ENCODE measurements around the gene AFF3. TPM values are rescaled to one million over a fixed set of nuclear protein-coding genes. Genes with fewer than 3 reads are reported as not detected.

The AFF3 gene
- total and polyA plus RNA-seq, 2 of the 4 experiments (the other 2 are of a cell fraction) = 12.9 to 14.3 TPM

- POLR2A ChIA-PET (ENCODE audit: unreplicated experiment) = no interaction called here
- peaks cover 3% of the 10 kb centered on the region for H3K36me3 ChIP-seq (ENCODE audit: control insufficient read depth, insufficient read depth, low read length)
- H3K9ac ChIP-seq (ENCODE audit: low read depth, low read length) = no peak overlapping the region
- H4K5ac ChIP-seq (ENCODE audit: low read depth, low read length) = peak overlapping the region; percentile 18; the same call in 1 of the 2 replicates
- 0 out of 3 replicates have a peak overlapping the region, but pooled peaks have one; percentile 16 for H2BK15ac ChIP-seq (ENCODE audit: low read depth, low read length)
- H3K23ac ChIP-seq (ENCODE audit: low read depth, low read length) = 0 out of 2 replicates have a peak overlapping the region, but pooled peaks have one; percentile 27
- no peak overlapping the region; the same call in 1 of the 2 replicates for H2BK120ac ChIP-seq (ENCODE audit: low read depth, low read length)
- H3K9me3 ChIP-seq (ENCODE audit: control insufficient read depth, insufficient read depth, low read length) = peaks cover 6% of the 10 kb centered on the region
- no peaks in the 10 kb centered on the region for H3K9me1 ChIP-seq (ENCODE audit: insufficient read depth, low read length)
- H4K91ac ChIP-seq (ENCODE audit: insufficient read depth, low read depth, low read length) = no peak overlapping the region
- CTCF ChIA-PET = interaction anchor here (0.5 kb wide), 1 partner anchor 57 kb away, joined by 4 read pairs; no protein-coding TSS in a partner anchor
- in situ Hi-C loops (cut with MboI; ENCODE audit: low sequenced_read_pairs) = no loop called here
- 0 out of 4 replicates have a peak overlapping the region, but pooled peaks of 1 of the 2 experiments have one; percentile 50 for H4K8ac ChIP-seq (ENCODE audit: low read depth in 2 of 2, low read length in 2 of 2)
- ATAC-seq (ENCODE audit: low read depth) = peak; percentile 51
- no peak overlapping the region for H2AFZ ChIP-seq (replicated peaks; ENCODE audit: low read length, poor library complexity)
- no peak overlapping the region for H2AK9ac ChIP-seq (replicated peaks; ENCODE audit: low read depth, low read length, poor library complexity)
- no peak overlapping the region for H3K56ac ChIP-seq (ENCODE audit: extremely low read depth, insufficient read depth, low read length)
- peak overlapping the region; percentile 25; the same call in 1 of the 2 replicates for H2BK20ac ChIP-seq (ENCODE audit: low read depth, low read length)
- H3K27me3 ChIP-seq (ENCODE audit: control insufficient read depth, insufficient read depth, low read length) = no peaks in the 10 kb centered on the region
- peak overlapping the region; percentile 55 for H3K4ac ChIP-seq (ENCODE audit: low read depth, low read length)
- 0 out of 2 replicates have a peak overlapping the region, but pooled peaks have one; percentile 58 for H3K14ac ChIP-seq (replicated peaks; ENCODE audit: low read depth, low read length)
- peak; percentile 20 for DNase-seq
- intact Hi-C loops (cut with micrococcal nuclease) = no loop called here
- H4K20me1 ChIP-seq (ENCODE audit: insufficient read depth, low read length) = no peaks in the 10 kb centered on the region
- peaks cover 11 to 34% of the 10 kb centered on the region in 2 experiments; a peak in 3 of 4 replicates for H3K79me1 ChIP-seq (ENCODE audit: low read depth in 1 of 2, low read length in 2 of 2)
- WGBS, 2 experiments (ENCODE audit: extremely low coverage in 2 of 2, insufficient read length in 1 of 2) = 90% methylated on average over 2 of the region's 8 CpGs; no CpG with 5 or more reads in 1 of the 2 experiments
- H3K4me3 ChIP-seq (ENCODE audit: insufficient read depth, low read depth, low read length) = no peak overlapping the region
- BruUV-seq (replicated peaks) = no TSS peak
- peaks cover 11% of the 10 kb centered on the region for H3K4me1 ChIP-seq (ENCODE audit: control insufficient read depth, insufficient read depth, low read length)
- dilution Hi-C loops (cut with HindIII; ENCODE audit: low sequenced_read_pairs, unreplicated experiment) = no loop called here
- H3K27ac ChIP-seq (ENCODE audit: insufficient read depth, low read length) = no peak overlapping the region
- H3K18ac ChIP-seq (ENCODE audit: low read depth, low read length) = peak overlapping the region; percentile 0; the same call in 1 of the 2 replicates
- TF ChIP-seq SMC3 (IDR thresholded peaks at IDR 0.05; ENCODE audit: low read depth, low read length) (no peak), RAD21 (IDR thresholded peaks at IDR 0.05; ENCODE audit: low read length) (no peak), POLR2A (IDR thresholded peaks at IDR 0.05; ENCODE audit: low read depth, low read length) (no peak), RCOR1 (IDR thresholded peaks at IDR 0.05; ENCODE audit: insufficient replicate concordance, low read length) (no peak), BHLHE40 (IDR thresholded peaks at IDR 0.05; ENCODE audit: low read depth, low read length) (no peak), MAZ (IDR thresholded peaks at IDR 0.05; ENCODE audit: borderline replicate concordance, low read depth, low read length) (no peak), MAFK (IDR thresholded peaks at IDR 0.05; ENCODE audit: low read depth, low read length) (no peak), CTCF (conservative IDR thresholded peaks at IDR 0.05; ENCODE audit: low read depth, low read length) (no peak), CHD1 (IDR thresholded peaks at IDR 0.05; ENCODE audit: low read depth, low read length) (no peak), RFX5 (IDR thresholded peaks at IDR 0.05; ENCODE audit: low read depth, low read length) (no peak), USF2 (IDR thresholded peaks at IDR 0.05; ENCODE audit: low read depth, low read length) (no peak), FOS (IDR thresholded peaks at IDR 0.05; ENCODE audit: low read depth, low read length) (no peak), ELK1 (IDR thresholded peaks at IDR 0.05; ENCODE audit: borderline replicate concordance, low read depth, low read length) (no peak), NFE2L2 (IDR thresholded peaks at IDR 0.05; ENCODE audit: low read depth, low read length) (no peak), CEBPB (IDR thresholded peaks at IDR 0.05; ENCODE audit: low read depth, low read length) (no peak), MXI1 (IDR thresholded peaks at IDR 0.05; ENCODE audit: borderline replicate concordance, low read depth, low read length) (no peak)
- H2BK5ac ChIP-seq (ENCODE audit: low read depth, low read length, poor library complexity, severe bottlenecking) = peak overlapping the region; percentile 31
- H3K4me2 ChIP-seq (ENCODE audit: low read depth, low read length) = no peak overlapping the region
- H2AK5ac ChIP-seq (ENCODE audit: low read depth, low read length) = peak overlapping the region; percentile 58; the same call in 1 of the 2 replicates
Measured at GRCh38 chr2:99793022-99793421, 349.4 kb downstream of the AFF3 start.

All from IMR-90 (cell line).